K562 (cell line): ENCODE results near the gene ACHE. TPM values are rescaled to one million over a fixed set of nuclear protein-coding genes. Genes with fewer than 3 reads are reported as not detected.
"Not testable (repeated sequence)": the region's sequence is repeated elsewhere in the genome, so short reads cannot be mapped to it uniquely, and the experiment has no call there.

Source experiments
- ATAC-seq: fragments of 200-7000 bp; cut with Tn5 transposase; 3 replicates; pipeline ENCODE4 v1.9.1; 2020; ENCODE audit warnings: moderate library complexity
- BruUV-seq: library from RNA; stranded (reverse); fragments of 400-500 nt; replicated peaks from 2 replicates; lab custom pipeline; 2021; lab: Mats Ljungman, UMichigan
- CTCF ChIA-PET: fragments of 300-600 bp; formaldehyde crosslinking; extraction: SDS; loops from one replicate; lab custom pipeline; 2021; ENCODE audit warnings: low intra/inter-chr PET ratio; lab: Yijun Ruan, JAX
- POLR2A ChIA-PET: fragments of 300-600, 350-650 bp; sonication (Branson Sonifier 250); formaldehyde crosslinking; extraction: SDS; loops from one replicate; lab custom pipeline; 2021; ENCODE audit warnings: antibody characterized with exemption, inconsistent platforms; lab: Yijun Ruan, JAX
- DNase-seq, 4 experiments: peaks; one replicate each; pipeline versions ENCODE4 v3.0.0 to v3.0.0-alpha.2; 2011 to 2018; ENCODE audit warnings: low spot score in 3 of 4, mixed read lengths in 3 of 4; ENCODE audit errors: extremely low read depth in 1 of 4
- FAIRE-seq: peaks from 2 replicates; lab custom pipeline; 2011; peaks lifted over from hg19 to GRCh38; lab: Jason Lieb, UNC
- H2AFZ ChIP-seq: 2 replicates; pipeline ENCODE4 v1.6.0; 2011; ENCODE audit warnings: low read depth, low read length, control low read depth, inconsistent platforms
- H3K27ac ChIP-seq: fragments of 200-600 bp; 3 replicates; pipeline ENCODE4 v1.8.0; 2011; ENCODE audit warnings: low read depth, mild to moderate bottlenecking, control low read depth, inconsistent platforms, low read length, moderate library complexity, mixed read lengths; ENCODE audit errors: extremely low read depth
- H3K27me3 ChIP-seq, 2 experiments: fragments of 300-600 bp in 1 of 2; 2 replicates in 1 of 2; 3 replicates in 1 of 2; pipeline versions ENCODE4 v1.6.0 to v1.8.0; 2011; ENCODE audit warnings: inconsistent platforms in 2 of 2, low read length in 2 of 2, mild to moderate bottlenecking in 1 of 2, mixed read lengths in 1 of 2, moderate library complexity in 1 of 2; ENCODE audit not compliant: control insufficient read depth in 2 of 2, insufficient read depth in 2 of 2
- H3K36me3 ChIP-seq: fragments of 300-600 bp; 3 replicates; pipeline ENCODE4 v1.8.0; 2011; ENCODE audit warnings: mild to moderate bottlenecking, low read length, inconsistent platforms; ENCODE audit not compliant: control insufficient read depth, insufficient read depth
- H3K4me1 ChIP-seq, 2 experiments: fragments of 200-600 bp in 1 of 2; replicated peaks in 1 of 2; 2 replicates in 1 of 2; 3 replicates in 1 of 2; pipeline versions ENCODE4 v1.5.1 to v1.8.0; 2011; ENCODE audit warnings: inconsistent platforms in 2 of 2, low read length in 2 of 2, mild to moderate bottlenecking in 1 of 2, mixed read lengths in 1 of 2, moderate library complexity in 1 of 2; ENCODE audit not compliant: control insufficient read depth in 2 of 2, insufficient read depth in 2 of 2
- H3K4me2 ChIP-seq: 2 replicates; pipeline ENCODE4 v1.6.1; 2011; ENCODE audit warnings: low read length, control low read depth, inconsistent platforms, mixed read lengths; ENCODE audit not compliant: insufficient read depth
- H3K4me3 ChIP-seq: fragments of 200-600 bp; sonication (generic), shearing (Covaris generic); 2 replicates; pipeline ENCODE4 v1.5.1; 2016; ENCODE audit warnings: control low read depth, inconsistent platforms
- H3K79me2 ChIP-seq: fragments of 200-600 bp; 3 replicates; pipeline ENCODE4 v1.8.0; 2011; ENCODE audit warnings: low read length, inconsistent platforms; ENCODE audit not compliant: control insufficient read depth, insufficient read depth
- H3K9ac ChIP-seq, 2 experiments: 2 replicates each; pipeline versions ENCODE4 v1.6.0 to v1.6.1; 2011; ENCODE audit warnings: low read depth in 2 of 2, low read length in 2 of 2, control low read depth in 1 of 2, inconsistent platforms in 1 of 2, mild to moderate bottlenecking in 1 of 2, mixed read lengths in 1 of 2; ENCODE audit not compliant: insufficient read depth in 1 of 2
- H3K9me1 ChIP-seq: one replicate; pipeline ENCODE4 v1.6.0; 2011; ENCODE audit warnings: inconsistent platforms, mild to moderate bottlenecking, low read length, moderate library complexity; ENCODE audit not compliant: control insufficient read depth, insufficient read depth
- H3K9me3 ChIP-seq: replicated peaks from 2 replicates; pipeline ENCODE4 v1.5.1; 2011; ENCODE audit warnings: low read depth, low read length, inconsistent platforms; ENCODE audit not compliant: control insufficient read depth, insufficient read depth
- H4K20me1 ChIP-seq: replicated peaks from 2 replicates; pipeline ENCODE4 v1.6.1; 2011; ENCODE audit warnings: low read length, inconsistent platforms, mixed read lengths; ENCODE audit not compliant: control insufficient read depth, insufficient read depth
- C11orf30 ChIP-seq: fragments of 450-650 bp; IDR thresholded peaks from 2 replicates; pipeline ENCODE4 v1.6.1; 2016; ENCODE audit warnings: low read depth, mild to moderate bottlenecking
- HDAC8 ChIP-seq: fragments of 450-650 bp; IDR thresholded peaks from 2 replicates; pipeline ENCODE4 v1.6.1; 2016; ENCODE audit warnings: mild to moderate bottlenecking, missing genetic modification characterization, moderate library complexity, missing compliant biosample characterization
- HINFP ChIP-seq: fragments of 450-650 bp; conservative IDR thresholded peaks from 2 replicates; pipeline ENCODE4 v1.6.1; 2016; ENCODE audit warnings: missing genetic modification characterization, low read depth, mild to moderate bottlenecking, control low read depth, missing compliant biosample characterization
- MAFG ChIP-seq: fragments of 450-650 bp; conservative IDR thresholded peaks from 2 replicates; pipeline ENCODE4 v1.6.1; 2016; ENCODE audit warnings: missing genetic modification characterization, missing compliant biosample characterization
- MAFK ChIP-seq: IDR thresholded peaks from 2 replicates; pipeline ENCODE4 v1.6.1; 2011; ENCODE audit warnings: low read length, improper control_type of control experiment
- NFE2 ChIP-seq: IDR thresholded peaks from 2 replicates; pipeline ENCODE4 v1.6.1; 2014; ENCODE audit warnings: antibody characterized with exemption, low read depth
- NR2C1 ChIP-seq, 2 experiments: fragments of 450-650 bp; IDR thresholded peaks; 2 replicates each; pipeline ENCODE4 v1.6.1; 2017; ENCODE audit warnings: mild to moderate bottlenecking in 2 of 2, antibody characterized with exemption in 1 of 2, inconsistent platforms in 1 of 2, missing compliant biosample characterization in 1 of 2, missing genetic modification characterization in 1 of 2
- TRIM24 ChIP-seq, 2 experiments: fragments of 450-650 bp; IDR thresholded peaks; 2 replicates each; pipeline ENCODE4 v1.6.1; 2016
- ZKSCAN1 ChIP-seq: fragments of 150-350 bp; IDR thresholded peaks from 2 replicates; pipeline ENCODE4 v1.6.1; 2016; ENCODE audit warnings: low read depth, low read length
- ZNF316 ChIP-seq: fragments of 450-650 bp; IDR thresholded peaks from 2 replicates; pipeline ENCODE4 v1.6.1; 2016
- ZNF592 ChIP-seq: fragments of 450-650 bp; IDR thresholded peaks from 2 replicates; pipeline ENCODE4 v1.6.1; 2017; ENCODE audit warnings: antibody characterized with exemption, mild to moderate bottlenecking
- WGBS: fragments of 100-300 bp; shearing (Covaris generic); methylation state at CpG from one replicate; pipeline ENCODE4 v1.1.6; 2016; ENCODE audit warnings: low coverage, mixed read lengths; ENCODE audit not compliant: insufficient coverage; ENCODE audit errors: missing lambda C conversion rate; 5-methylcytosine and 5-hydroxymethylcytosine counted together
- in situ Hi-C: fragments of 300-500 bp; cut with MboI; formaldehyde crosslinking; loops from 4 replicates; pipeline ENCODE4 v1.15.0; 2018; ENCODE audit warnings: inconsistent platforms, mixed read lengths
- intact Hi-C: fragments of 100-400 bp; cut with micrococcal nuclease; formaldehyde crosslinking; loops from 2 replicates; pipeline ENCODE4 v1.14.2; 2022
- polyA plus RNA-seq, 8 experiments: library from polyadenylated mRNA; depleted of rRNA in 4 of 8; stranded (reverse) in 5 of 8; unstranded in 3 of 8; fragments of >200 nt; fragmentation: Nextera tagmentation in 2 of 8; fragmentation: Illumina TruSeq in 1 of 8; extraction: Ambion mirVana in 2 of 8; extraction: Trizol in 1 of 8; gene quantifications; 2 replicates each; pipeline versions ENCODE4 v1.2.1 to v1.2.3, GENCODE V29; 2011 to 2014; ENCODE audit warnings: inconsistent platforms in 1 of 8, missing spikeins in 1 of 8
- total RNA-seq, 7 experiments: library from RNA; depleted of rRNA in 6 of 7; stranded (reverse); fragments of >200 nt in 6 of 7; fragmentation: Illumina TruSeq in 2 of 7; extraction: Trizol in 2 of 7; gene quantifications; 2 replicates each; pipeline versions ENCODE4 v1.2.1 to v1.2.3, GENCODE V29; 2011 to 2021; ENCODE audit warnings: low replicate concordance in 1 of 7
- TF ChIP-seq, protein P1 (sequence below), 3 experiments: fragments of 200-800 bp in 1 of 3; sonication (Bioruptor generic) in 1 of 3; sonication (generic) in 1 of 3; formaldehyde crosslinking in 1 of 3; IDR thresholded peaks; 2 replicates each; pipeline versions ENCODE4 v1.6.1 to v1.8.0; 2016 to 2022; ENCODE audit warnings: mild to moderate bottlenecking in 2 of 3, missing compliant biosample characterization in 2 of 3, missing genetic modification characterization in 2 of 3, missing genetic modification reagents in 1 of 3

ACHE gene
- total and polyA plus RNA-seq, 9 of the 15 experiments (the other 6 are each of a cell fraction or from before 2014, with no cell fraction given) = 0.04 to 8.8 (median 1.9) TPM

- TF ChIP-seq TRIM24 (IDR thresholded peaks at IDR 0.05) (0 out of 4 replicates have a peak, but pooled peaks of 1 of the 2 experiments have one; percentile 10), ZNF316 (peak; percentile 88), MAFG (tag) (peak; percentile 64; the same call in 1 of the 2 replicates), HINFP (tag) (peak; percentile 57; the same call in 1 of the 2 replicates), HDAC8 (tag) (peak; percentile 57; the same call in 1 of the 2 replicates), MAFK (peak; percentile 12; the same call in 1 of the 2 replicates), C11orf30 (peak; percentile 81), ZKSCAN1 (0 out of 2 replicates have a peak, but pooled peaks have one; percentile 37), NFE2 (peak; percentile 56), NR2C1 (IDR thresholded peaks at IDR 0.05) (peak; percentile 40; the same call in 1 of the 2 replicates), ZNF592 (peak; percentile 88)
- POLR2A ChIA-PET; H3K4me3 ChIP-seq; H3K36me3 ChIP-seq; intact Hi-C loops; H4K20me1 ChIP-seq; FAIRE-seq; H3K4me1 ChIP-seq; BruUV-seq; ATAC-seq; DNase-seq; H3K27ac ChIP-seq; H3K4me2 ChIP-seq; H3K79me2 ChIP-seq; H3K9me1 ChIP-seq; H3K9ac ChIP-seq; H3K9me3 ChIP-seq; CTCF ChIA-PET; H3K27me3 ChIP-seq; TF ChIP-seq NR2C1 (tag; IDR thresholded peaks at IDR 0.05): not testable (repeated sequence)
- TF ChIP-seq, protein P1, sequence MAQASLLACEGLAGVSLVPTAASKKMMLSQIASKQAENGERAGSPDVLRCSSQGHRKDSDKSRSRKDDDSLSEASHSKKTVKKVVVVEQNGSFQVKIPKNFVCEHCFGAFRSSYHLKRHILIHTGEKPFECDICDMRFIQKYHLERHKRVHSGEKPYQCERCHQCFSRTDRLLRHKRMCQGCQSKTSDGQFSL (CRISPR knock-in tag; IDR thresholded peaks at IDR 0.05) = not testable (repeated sequence)
- TF ChIP-seq, protein P1 (tag; IDR thresholded peaks at IDR 0.05) = peak in 1 of 2 experiments; percentile 68; a peak in 1 of 4 replicates
- in situ Hi-C loops = loop anchor here (25.0 kb wide), 1 partner anchor 367 kb away; no protein-coding TSS in a partner anchor
- 27% methylated on average over 9 of the region's 9 CpGs for WGBS
- H2AFZ ChIP-seq = peak overlapping the region; percentile 3; the same call in 1 of the 2 replicates
Measured at GRCh38 chr7:100919779-100920437, 24.2 kb upstream of the ACHE start.
